ENCODE results near the gene ITGA4.

The ITGA4 gene

GRCh38 chr2:181457741-181458425 lies 697 bp downstream of the ITGA4 start:
- in situ Hi-C loops (cut with HindIII; ENCODE audit: low sequenced_read_pairs): no loop called here

DNA sequence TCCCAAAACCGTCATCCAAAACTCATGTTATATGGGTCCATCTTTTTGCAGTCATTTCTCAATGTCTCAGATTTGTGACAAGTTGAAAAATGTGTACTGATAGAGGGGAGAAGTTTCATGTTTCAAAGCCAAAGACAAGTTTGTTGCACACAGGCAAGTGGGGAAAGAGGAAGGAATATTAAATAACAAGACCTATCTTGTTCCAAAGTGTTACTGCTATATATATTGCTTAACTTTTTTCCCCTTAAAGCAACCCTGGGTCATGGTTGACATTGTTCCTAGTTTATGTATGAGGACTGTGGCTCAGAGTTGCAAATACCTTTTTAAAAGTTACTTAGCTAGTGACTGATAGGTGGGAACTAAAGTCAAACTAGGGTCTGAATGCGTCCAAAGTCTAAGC lies 1.7 kb downstream of the ITGA4 start:
- in situ Hi-C loops (cut with HindIII; ENCODE audit: low sequenced_read_pairs): no loop called here

DNA sequence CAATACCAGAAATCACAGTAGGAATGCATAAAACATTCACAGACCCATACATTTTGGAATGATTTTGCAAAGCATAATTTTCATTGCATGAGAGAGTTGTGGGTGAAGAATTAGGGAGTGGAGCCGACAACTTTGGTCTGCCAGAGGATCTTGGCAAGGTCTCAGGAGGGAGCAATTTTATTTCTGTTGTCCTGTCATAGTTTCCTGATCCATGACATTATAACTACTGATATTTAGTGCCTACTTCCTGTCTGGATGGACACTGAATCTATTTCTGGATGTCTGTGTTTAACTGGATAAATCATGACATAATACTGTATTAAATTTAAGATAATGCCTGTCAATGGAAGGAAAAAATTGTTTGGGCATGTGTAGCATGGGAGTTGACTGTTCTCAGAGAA lies 2.4 kb downstream of the ITGA4 start:
- in situ Hi-C loops (cut with HindIII; ENCODE audit: low sequenced_read_pairs): no loop called here

- in situ Hi-C loops (cut with HindIII; ENCODE audit: low sequenced_read_pairs): no loop called here
Observed at GRCh38 chr2:181461056-181461997, 4.1 kb downstream of the ITGA4 start.

- in situ Hi-C loops (cut with HindIII; ENCODE audit: low sequenced_read_pairs): no loop called here
Observed at GRCh38 chr2:181462033-181462432, 4.8 kb downstream of the ITGA4 start.

GRCh38 chr2:181463588-181463987 lies 6.4 kb downstream of the ITGA4 start:
- in situ Hi-C loops (cut with HindIII; ENCODE audit: low sequenced_read_pairs): no loop called here

GRCh38 chr2:181464966-181465365 lies 7.8 kb downstream of the ITGA4 start:
- in situ Hi-C loops (cut with HindIII; ENCODE audit: low sequenced_read_pairs): loop anchor here (5.0 kb wide), 1 partner anchor 358 kb away; no protein-coding TSS in a partner anchor

- in situ Hi-C loops (cut with HindIII; ENCODE audit: low sequenced_read_pairs): loop anchor here (5.0 kb wide), 1 partner anchor 359 kb away; no protein-coding TSS in a partner anchor
Observed at GRCh38 chr2:181465676-181466375, 8.6 kb downstream of the ITGA4 start.

DNA sequence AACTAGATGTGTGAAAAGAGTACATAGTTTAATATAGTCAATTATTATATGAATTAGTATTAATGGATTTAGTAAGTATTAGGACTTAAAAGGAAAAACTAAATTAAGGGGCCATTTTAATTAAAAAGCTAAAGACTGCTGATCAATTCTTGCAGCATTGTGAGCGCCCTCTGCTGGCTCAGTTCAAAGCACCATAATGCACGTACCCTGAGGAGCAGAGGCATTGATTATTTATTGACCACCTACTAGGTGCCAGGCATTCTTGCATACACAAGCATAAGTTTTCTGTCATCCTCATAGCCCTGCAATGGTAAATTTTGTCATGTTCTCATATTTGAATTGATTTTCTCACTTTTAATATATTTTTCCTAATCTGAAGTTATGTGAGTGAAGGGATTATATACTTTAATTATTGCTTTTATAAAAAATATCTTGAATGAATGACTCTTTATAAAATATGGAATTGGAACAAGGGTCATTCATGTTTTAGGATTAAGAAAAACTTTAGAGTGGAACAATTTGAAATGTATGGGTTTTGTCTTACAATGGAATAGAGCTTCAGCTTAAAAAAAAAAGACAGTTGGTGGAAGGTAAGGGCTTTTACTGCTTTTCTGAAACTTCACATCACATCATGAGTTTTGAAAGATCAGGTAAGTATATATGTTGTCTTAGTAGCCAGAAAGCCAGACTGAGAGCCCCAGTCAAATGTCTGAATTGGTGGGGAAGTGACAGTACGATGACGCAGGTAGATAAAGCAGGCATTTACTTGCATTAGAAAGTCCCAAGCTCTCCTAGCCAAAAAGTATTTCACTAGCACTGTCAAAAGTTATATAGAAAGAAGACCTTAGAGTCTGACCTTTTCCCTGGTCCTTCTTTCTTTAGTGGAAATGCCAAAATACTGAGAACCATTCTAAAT lies 9.7 kb downstream of the ITGA4 start:
- in situ Hi-C loops (cut with HindIII; ENCODE audit: low sequenced_read_pairs): loop anchor here (5.0 kb wide), 1 partner anchor 360 kb away; no protein-coding TSS in a partner anchor

- in situ Hi-C loops (cut with HindIII; ENCODE audit: low sequenced_read_pairs): loop anchor here (5.0 kb wide), 1 partner anchor 361 kb away; no protein-coding TSS in a partner anchor
Observed at GRCh38 chr2:181467966-181468707, 11.0 kb downstream of the ITGA4 start.

- in situ Hi-C loops (cut with HindIII; ENCODE audit: low sequenced_read_pairs): loop anchor here (5.0 kb wide), 1 partner anchor 362 kb away; no protein-coding TSS in a partner anchor
Observed at GRCh38 chr2:181468811-181469210, 11.6 kb downstream of the ITGA4 start.

- in situ Hi-C loops (cut with HindIII; ENCODE audit: low sequenced_read_pairs): no loop called here
Observed at GRCh38 chr2:181471226-181471625, 14.0 kb downstream of the ITGA4 start.

GRCh38 chr2:181471783-181472182 lies 14.6 kb downstream of the ITGA4 start:
- in situ Hi-C loops (cut with HindIII; ENCODE audit: low sequenced_read_pairs): no loop called here

- in situ Hi-C loops (cut with HindIII; ENCODE audit: low sequenced_read_pairs): no loop called here
Observed at GRCh38 chr2:181472990-181473389, 15.8 kb downstream of the ITGA4 start.

- in situ Hi-C loops (cut with HindIII; ENCODE audit: low sequenced_read_pairs): no loop called here
Observed at GRCh38 chr2:181474222-181474881, 17.2 kb downstream of the ITGA4 start.

DNA sequence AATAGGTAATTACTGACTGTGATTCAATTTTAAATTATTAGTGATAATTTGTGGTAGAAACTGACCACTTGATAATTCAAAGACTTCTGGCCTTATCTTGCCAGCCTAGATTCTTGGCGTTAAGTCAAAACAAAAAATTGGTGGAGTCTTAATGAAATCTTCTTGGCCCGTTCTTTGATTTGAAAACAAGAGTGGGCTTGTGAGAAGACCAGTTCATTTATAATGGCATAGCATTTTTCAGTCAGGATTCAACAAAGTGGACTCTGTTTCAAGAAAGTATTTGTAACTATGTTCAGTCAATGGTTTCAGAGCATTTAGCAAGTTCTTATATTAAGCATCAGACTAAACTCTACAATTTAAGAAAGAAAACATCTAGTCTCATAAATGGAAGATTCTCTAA lies 26.0 kb downstream of the ITGA4 start:
- in situ Hi-C loops (cut with HindIII; ENCODE audit: low sequenced_read_pairs): no loop called here

DNA sequence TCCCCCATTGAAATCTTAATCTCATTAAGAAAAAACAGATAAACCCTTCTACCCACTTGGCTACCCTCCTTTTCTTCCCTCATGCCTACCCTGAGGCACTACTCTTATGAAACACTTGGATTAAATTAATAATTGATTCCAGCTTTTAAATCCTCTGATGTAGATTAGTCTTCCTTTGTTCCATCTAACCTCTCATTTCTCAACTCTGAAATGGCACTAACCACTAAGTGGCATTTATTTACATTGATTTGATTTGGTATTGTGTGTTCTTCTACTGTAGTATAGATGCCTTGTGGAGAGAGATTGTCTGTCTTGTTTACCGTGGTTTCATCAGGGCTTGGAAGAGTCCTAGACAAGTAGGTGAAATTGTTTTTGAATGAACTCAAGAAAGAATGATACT lies 26.7 kb downstream of the ITGA4 start:
- in situ Hi-C loops (cut with HindIII; ENCODE audit: low sequenced_read_pairs): no loop called here

DNA sequence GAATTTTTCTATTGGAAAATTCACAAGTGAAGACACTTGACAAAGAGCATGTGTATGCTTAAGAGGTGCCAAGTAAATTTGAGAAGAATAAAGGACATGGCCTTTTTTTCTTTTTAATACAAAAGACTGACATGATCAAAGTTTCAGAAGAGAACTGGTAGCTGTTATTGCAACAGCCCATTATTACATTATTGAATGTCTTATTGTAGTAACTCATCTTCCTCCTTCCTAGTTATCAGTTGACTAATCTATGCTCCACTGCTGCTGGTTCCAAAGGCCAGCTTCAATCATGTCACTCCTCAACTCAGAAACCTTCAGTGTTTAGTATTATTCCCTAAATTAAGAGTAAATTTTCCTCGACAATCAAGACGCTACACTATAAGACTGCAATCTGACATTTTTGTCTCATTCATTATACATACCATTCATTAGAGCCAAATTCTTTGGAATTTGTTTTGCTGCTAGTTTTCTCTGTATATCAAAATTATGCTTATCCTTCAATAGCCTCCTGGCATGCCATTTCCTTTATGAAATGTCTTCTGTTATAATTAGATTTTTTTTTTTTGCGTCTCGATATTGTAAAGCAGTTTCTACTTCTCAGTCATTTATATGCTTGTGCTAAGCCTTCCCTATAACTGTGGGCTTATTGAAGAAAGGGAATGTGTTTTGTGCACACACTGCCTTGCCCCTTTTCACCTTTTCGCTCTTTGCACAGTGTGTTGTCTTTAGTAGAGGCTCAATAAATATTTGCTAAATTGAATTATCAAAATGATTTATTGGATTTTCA lies 27.9 kb downstream of the ITGA4 start:
- in situ Hi-C loops (cut with HindIII; ENCODE audit: low sequenced_read_pairs): no loop called here
